ENCODE data around the gene PIRT. TPM values are rescaled to one million over a fixed set of nuclear protein-coding genes. Genes with fewer than 3 reads are reported as not detected.
A peak's percentile ranks its signal among the peaks of the same experiment; 100 is the strongest.
"Not testable (repeated sequence)": the region's sequence is repeated elsewhere in the genome, so short reads cannot be mapped to it uniquely, and the experiment has no call there.

PIRT gene
- not detected for total RNA-seq
- long read RNA-seq = 0 reads

GRCh38 chr17:10837921-10838320 lies at the start of gene PIRT:
TSS of gene PIRT (minus strand) at chr17:10838087. CDS start at chr17:10825645, 12,442 bp downstream.
- ATAC-seq (ENCODE audit: poor library complexity) = no peak
- intact Hi-C loops (cut with DNase I) = no loop called here
- DNase-seq = no peak

DNA sequence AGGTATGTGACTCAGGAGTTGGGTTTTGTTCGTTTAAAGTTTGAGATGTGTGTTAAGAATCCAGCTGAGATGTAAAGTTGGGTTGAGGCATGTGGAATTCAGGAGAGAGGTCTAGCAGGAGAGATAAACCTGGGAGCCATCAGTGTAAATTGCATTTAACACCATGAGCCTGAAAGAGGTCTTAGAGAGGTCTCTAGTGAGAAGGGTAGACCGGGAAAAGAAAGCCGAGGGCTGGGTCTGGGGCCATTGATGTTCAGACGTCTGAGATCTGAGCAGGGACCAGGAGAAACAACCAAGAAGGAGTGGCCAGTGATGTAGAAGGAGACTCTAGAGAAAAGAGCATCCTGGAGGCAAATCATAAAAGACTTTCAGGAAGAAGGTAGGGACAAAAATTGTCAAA lies 44.1 kb upstream of the PIRT start:
- no peak for ATAC-seq (ENCODE audit: poor library complexity)
- intact Hi-C loops (cut with DNase I) = no loop called here
- DNase-seq = no peak

- ATAC-seq (ENCODE audit: poor library complexity) = no peak
- intact Hi-C loops (cut with DNase I) = loop anchor here (5.0 to 10.0 kb wide), 2 partner anchors 263 to 765 kb away; no protein-coding TSS in a partner anchor
- no peak for DNase-seq
Measured at GRCh38 chr17:10879190-10879836, 41.4 kb upstream of the PIRT start.

- ATAC-seq (ENCODE audit: poor library complexity) = no peak
- DNase-seq = peak; percentile 45
- intact Hi-C loops (cut with DNase I) = loop anchor here (5.0 to 10.0 kb wide), 2 partner anchors 266 to 769 kb away; no protein-coding TSS in a partner anchor
Measured at GRCh38 chr17:10875984-10876555, 38.2 kb upstream of the PIRT start.

DNA sequence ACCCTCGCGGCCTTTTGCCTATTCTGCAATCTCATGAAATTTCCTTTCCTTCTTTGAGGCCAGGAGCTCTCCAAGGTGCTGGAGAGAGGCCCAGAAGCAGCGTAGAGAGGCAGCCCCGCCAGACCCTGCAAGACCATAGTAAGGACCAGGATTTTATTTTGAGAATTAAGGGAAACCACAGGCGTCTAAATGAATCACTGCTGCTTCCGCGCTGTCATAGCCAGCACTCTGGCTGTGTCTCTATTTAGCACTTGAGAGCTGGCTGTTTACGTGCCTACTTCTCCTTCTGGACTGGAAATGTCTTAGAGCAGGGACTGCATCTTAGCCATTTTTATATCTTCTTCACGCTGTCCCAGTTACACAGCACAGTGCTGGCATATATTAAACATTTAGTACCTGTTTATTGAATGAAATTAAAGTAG lies 37.6 kb upstream of the PIRT start:
- intact Hi-C loops (cut with DNase I) = loop anchor here (5.0 to 10.0 kb wide), 2 partner anchors 267 to 769 kb away; no protein-coding TSS in a partner anchor
- DNase-seq = no peak
- no peak for ATAC-seq (ENCODE audit: poor library complexity)

DNA sequence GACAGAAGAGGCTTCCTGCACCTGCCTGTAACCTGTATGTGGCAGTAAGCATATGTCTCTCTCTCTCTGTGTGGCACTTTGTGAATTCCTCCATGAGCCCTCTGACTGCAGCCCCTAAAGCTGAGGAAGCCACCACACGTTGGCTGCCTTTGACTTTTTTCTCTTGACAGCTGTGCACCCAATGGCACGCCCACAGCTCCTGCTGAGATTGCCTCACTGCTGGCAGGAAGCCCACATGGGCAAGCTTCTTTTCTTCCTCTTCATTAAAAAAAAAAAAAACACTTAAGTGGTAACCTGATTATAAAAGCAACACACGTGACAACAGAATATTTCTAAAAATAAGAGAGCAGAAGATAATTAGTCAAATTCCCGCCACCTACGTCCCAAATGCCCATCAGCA lies 34.0 kb upstream of the PIRT start:
- DNase-seq (no peak), ATAC-seq (ENCODE audit: poor library complexity) (no peak)
- intact Hi-C loops (cut with DNase I) = loop anchor here (10.0 kb wide), 1 partner anchor 773 kb away; no protein-coding TSS in a partner anchor

GRCh38 chr17:10870336-10871050 lies 32.6 kb upstream of the PIRT start:
- ATAC-seq (ENCODE audit: poor library complexity) = no peak
- no peak for DNase-seq
- intact Hi-C loops (cut with DNase I) = loop anchor here (10.0 kb wide), 1 partner anchor 774 kb away; no protein-coding TSS in a partner anchor

DNA sequence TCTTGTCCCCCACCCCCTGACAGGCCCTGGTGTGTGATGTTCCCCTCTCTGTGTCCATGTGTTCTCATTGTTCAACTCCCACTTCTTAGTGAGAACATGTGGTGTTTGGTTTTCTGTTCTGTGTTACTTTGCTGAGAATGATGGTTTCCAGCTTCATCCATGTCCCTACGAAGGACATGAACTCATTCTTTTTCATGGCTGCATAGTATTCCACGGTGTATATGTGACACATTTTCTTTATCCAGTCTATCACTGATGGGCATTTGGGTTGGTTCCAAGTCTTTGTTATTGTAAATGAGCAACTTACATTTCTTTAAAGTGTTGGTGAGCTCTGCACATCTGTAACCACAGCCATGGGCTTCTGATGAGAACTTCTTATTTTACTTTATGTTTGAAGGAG lies 30.9 kb upstream of the PIRT start:
- ATAC-seq (ENCODE audit: poor library complexity); DNase-seq; intact Hi-C loops (cut with DNase I): not testable (repeated sequence)

DNA sequence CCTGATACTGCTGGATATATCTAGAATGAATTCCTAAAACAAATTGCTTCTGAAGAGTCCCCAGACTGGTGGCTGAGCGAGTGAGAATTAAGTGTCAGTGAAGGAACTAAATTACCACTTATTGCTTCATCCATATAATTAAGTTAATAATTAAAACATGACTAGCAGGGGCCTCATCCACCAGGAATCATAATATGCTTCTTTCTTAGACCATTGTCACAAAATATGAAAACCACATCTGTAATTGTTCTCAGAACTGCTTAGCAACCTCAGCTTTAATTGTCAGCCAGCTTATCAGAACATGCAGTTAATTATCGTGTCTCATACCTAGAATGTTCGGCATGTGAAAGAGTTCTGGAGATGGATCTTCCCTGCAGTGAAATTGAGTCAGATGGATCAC lies 21.2 kb upstream of the PIRT start:
- ATAC-seq (ENCODE audit: poor library complexity) (no peak), DNase-seq (no peak)
- intact Hi-C loops (cut with DNase I) = no loop called here

- intact Hi-C loops (cut with DNase I) = no loop called here
- no peak for DNase-seq
- ATAC-seq (ENCODE audit: poor library complexity) = no peak
Measured at GRCh38 chr17:10857976-10858375, 20.1 kb upstream of the PIRT start.

GRCh38 chr17:10846636-10847035 lies 8.7 kb upstream of the PIRT start:
- intact Hi-C loops (cut with DNase I) = loop anchor here (10.0 kb wide), 1 partner anchor 202 kb away; no protein-coding TSS in a partner anchor
- not testable (repeated sequence) for DNase-seq; ATAC-seq (ENCODE audit: poor library complexity)

- intact Hi-C loops (cut with DNase I) = loop anchor here (2.0 to 10.0 kb wide), 2 partner anchors 109 to 201 kb away; no protein-coding TSS in a partner anchor
- DNase-seq = no peak
- no peak for ATAC-seq (ENCODE audit: poor library complexity)
Measured at GRCh38 chr17:10845388-10845751, 7.5 kb upstream of the PIRT start.

DNA sequence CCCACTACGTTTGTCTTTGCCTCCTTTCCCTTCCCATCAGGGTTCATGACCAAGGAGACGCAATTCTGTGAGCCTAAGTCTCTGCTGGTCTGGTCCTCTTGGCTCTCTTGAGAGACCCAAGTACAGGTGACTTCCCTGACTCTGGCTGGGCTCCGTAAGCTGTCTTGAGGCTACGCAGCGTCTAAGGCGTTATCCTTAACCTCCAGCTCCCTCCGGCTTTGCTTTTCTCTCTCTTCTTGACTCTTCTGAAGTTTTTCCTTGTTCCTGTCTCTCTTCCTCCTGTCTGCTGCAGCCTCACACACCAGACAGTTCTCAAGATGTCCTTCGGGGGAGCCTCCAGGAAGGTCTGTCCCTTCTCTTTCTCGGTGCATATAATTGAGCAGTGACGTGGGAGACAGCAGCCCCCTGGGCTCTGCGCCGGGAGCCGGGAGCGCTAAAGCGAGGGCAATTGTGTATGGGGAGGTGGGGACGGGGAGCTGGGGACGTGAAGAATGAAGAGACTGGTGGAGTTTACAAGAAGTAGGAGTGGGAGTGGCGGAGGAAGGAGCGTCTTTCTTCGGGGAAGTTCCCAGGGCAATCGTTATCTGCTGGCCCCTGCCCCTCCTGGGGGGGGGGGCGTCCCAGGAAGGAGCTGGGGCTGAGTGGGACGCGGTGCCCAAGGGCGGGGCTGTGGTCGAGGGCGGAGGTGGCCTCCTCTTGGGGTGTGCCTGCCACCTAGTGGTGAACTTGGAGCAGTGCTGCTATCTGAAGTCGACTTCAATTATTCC lies 6.9 kb upstream of the PIRT start:
- DNase-seq (peak; percentile 83), ATAC-seq (ENCODE audit: poor library complexity) (peak; percentile 98)
- intact Hi-C loops (cut with DNase I) = loop anchor here (2.0 to 10.0 kb wide), 2 partner anchors 108 to 200 kb away; no protein-coding TSS in a partner anchor

DNA sequence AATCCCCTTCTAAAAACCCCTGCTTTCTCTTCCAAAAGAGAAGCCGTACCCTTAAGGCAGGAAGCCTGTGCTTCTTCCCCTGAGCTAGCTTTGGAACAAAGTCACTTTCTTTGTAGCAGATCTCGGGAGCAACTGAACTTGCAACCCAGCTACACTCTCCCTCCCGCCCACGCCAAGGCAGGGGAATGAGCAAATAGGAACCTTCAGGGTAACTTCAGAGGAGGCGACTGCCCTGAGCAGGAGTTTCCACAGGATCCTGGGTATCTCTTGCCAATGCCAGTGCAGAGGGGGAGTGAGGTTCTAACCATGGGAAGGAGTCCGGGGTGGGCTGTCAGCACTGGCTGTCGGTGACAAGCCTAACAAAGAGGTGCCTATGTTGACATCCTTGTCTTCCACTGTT lies 5.9 kb upstream of the PIRT start:
- DNase-seq (no peak), ATAC-seq (ENCODE audit: poor library complexity) (no peak)
- intact Hi-C loops (cut with DNase I) = loop anchor here (2.0 to 10.0 kb wide), 2 partner anchors 107 to 199 kb away; no protein-coding TSS in a partner anchor

- DNase-seq (no peak), ATAC-seq (ENCODE audit: poor library complexity) (no peak)
- intact Hi-C loops (cut with DNase I) = loop anchor here (10.0 kb wide), 1 partner anchor 198 kb away; no protein-coding TSS in a partner anchor
Measured at GRCh38 chr17:10842658-10843057, 4.8 kb upstream of the PIRT start.

- intact Hi-C loops (cut with DNase I) = no loop called here
- no peak for ATAC-seq (ENCODE audit: poor library complexity)
Measured at GRCh38 chr17:10838682-10839081, 795 bp upstream of the PIRT start.

GRCh38 chr17:10836966-10837590 lies 809 bp downstream of the PIRT start:
- intact Hi-C loops (cut with DNase I) = no loop called here
- ATAC-seq (ENCODE audit: poor library complexity) = no peak
- no peak for DNase-seq

More at GRCh38 chr17:10838682-10839081, 795 bp upstream of the PIRT start:
- no peak for DNase-seq

GRCh38 chr17:10836145-10836544 lies 1.7 kb downstream of the PIRT start:
- no peak for DNase-seq
- no peak for ATAC-seq (ENCODE audit: poor library complexity)
- intact Hi-C loops (cut with DNase I) = no loop called here
